Hematopoietic multipotent progenitor cell (in vitro differentiated cells): Measurements from ENCODE around the gene CDH10. TPM values are rescaled to one million over a fixed set of nuclear protein-coding genes. Genes with fewer than 3 reads are reported as not detected.
A peak's percentile ranks its signal among the peaks of the same experiment; 100 is the strongest.

ENCODE experiments used
- DNase-seq, 3 donors: peaks; one replicate each; pipeline ENCODE4 v3.0.0-alpha.2; 2011 to 2015; ENCODE audit warnings: low read depth in 2 of 3, low spot score in 2 of 3
- total RNA-seq: library from RNA; depleted of rRNA; stranded (reverse); fragments of >200 nt; gene quantifications from one replicate; pipeline ENCODE4 v1.2.3, GENCODE V29; 2012

Gene CDH10
- under 0.01 TPM for total RNA-seq

GRCh38 chr5:24644761-24645160, at the start of gene CDH10:
Gene CDH10, minus strand, starts transcription at chr5:24644978. Its CDS starts 51,488 bp downstream, at chr5:24593490.
- peak in 1 of 3 donors; percentile 9 for DNase-seq

GRCh38 chr5:24693609-24694008, 48.8 kb upstream of the CDH10 start:
- DNase-seq, result no peak

- DNase-seq, result no peak
Measured at GRCh38 chr5:24691074-24691473, 46.3 kb upstream of the CDH10 start.

GRCh38 chr5:24681106-24681505, 36.3 kb upstream of the CDH10 start:
- no peak for DNase-seq

GRCh38 chr5:24668050-24668449, 23.3 kb upstream of the CDH10 start:
- no peak for DNase-seq

GRCh38 chr5:24649531-24649930, 4.8 kb upstream of the CDH10 start:
- DNase-seq, result no peak

GRCh38 chr5:24646915-24647314, 2.1 kb upstream of the CDH10 start:
- DNase-seq, result no peak

GRCh38 chr5:24645483-24645882, 705 bp upstream of the CDH10 start:
- DNase-seq, result no peak

GRCh38 chr5:24643880-24644279, 898 bp downstream of the CDH10 start:
- no peak for DNase-seq

- DNase-seq, result no peak
Measured at GRCh38 chr5:24643156-24643555, 1.6 kb downstream of the CDH10 start.

- peak in 2 of 3 donors; percentile 21 to 38 for DNase-seq
Measured at GRCh38 chr5:24642022-24642421, 2.8 kb downstream of the CDH10 start.

- DNase-seq, result no peak
Measured at GRCh38 chr5:24635209-24635608, 9.6 kb downstream of the CDH10 start.

GRCh38 chr5:24633715-24634325, 11.0 kb downstream of the CDH10 start:
- peak in 2 of 3 donors; percentile 10 to 44 for DNase-seq

- DNase-seq, result no peak
Measured at GRCh38 chr5:24632353-24632752, 12.4 kb downstream of the CDH10 start.

GRCh38 chr5:24630918-24631317, 13.9 kb downstream of the CDH10 start:
- DNase-seq, result no peak

GRCh38 chr5:24629798-24630197, 15.0 kb downstream of the CDH10 start:
- DNase-seq, result no peak

- no peak for DNase-seq
Measured at GRCh38 chr5:24624872-24625271, 19.9 kb downstream of the CDH10 start.

GRCh38 chr5:24623624-24624023, 21.2 kb downstream of the CDH10 start:
- no peak for DNase-seq

- DNase-seq, result no peak
Measured at GRCh38 chr5:24623031-24623430, 21.7 kb downstream of the CDH10 start.

- peak in 2 of 3 donors; percentile 23 to 52 for DNase-seq
Measured at GRCh38 chr5:24621792-24622191, 23.0 kb downstream of the CDH10 start.

- DNase-seq, result no peak
Measured at GRCh38 chr5:24616566-24616965, 28.2 kb downstream of the CDH10 start.

- DNase-seq, result no peak
Measured at GRCh38 chr5:24615159-24615558, 29.6 kb downstream of the CDH10 start.

- DNase-seq, result no peak
Measured at GRCh38 chr5:24609706-24610105, 35.1 kb downstream of the CDH10 start.
